Middle frontal gyrus (tissue), 1 donor: Measurements from ENCODE around the gene SNCA.

ENCODE experiments used
- DNase-seq: peaks from one replicate; pipeline ENCODE4 v3.0.0-alpha.2; 2015; ENCODE audit warnings: low spot score; ENCODE audit errors: extremely low spot score

SNCA gene

DNA sequence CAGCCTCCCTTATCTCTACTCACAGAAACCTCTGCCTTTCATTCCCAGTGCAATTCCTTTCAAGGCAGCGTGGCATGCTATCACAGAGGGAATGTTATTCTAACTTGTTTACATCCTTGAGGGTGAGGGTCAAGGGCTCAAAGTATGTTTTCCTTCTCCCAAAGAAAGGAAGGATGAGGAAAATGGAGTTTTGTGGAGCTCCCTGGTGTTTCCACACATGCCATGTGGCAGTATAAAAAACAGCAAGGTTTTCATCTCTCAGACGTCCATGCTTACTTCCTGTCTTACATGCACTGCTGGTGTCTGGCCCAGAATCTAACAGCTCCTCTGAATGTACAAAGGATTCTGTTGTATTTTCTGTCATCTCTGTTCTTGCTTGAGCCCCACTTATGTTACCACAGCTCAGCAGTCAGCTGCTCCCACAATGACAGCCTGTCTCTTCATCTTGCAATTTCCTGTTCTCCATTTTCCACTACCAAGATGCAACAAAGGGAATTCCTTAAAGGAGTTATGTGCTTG is 128.0 kb downstream of the SNCA start:
- DNase-seq = no peak

DNA sequence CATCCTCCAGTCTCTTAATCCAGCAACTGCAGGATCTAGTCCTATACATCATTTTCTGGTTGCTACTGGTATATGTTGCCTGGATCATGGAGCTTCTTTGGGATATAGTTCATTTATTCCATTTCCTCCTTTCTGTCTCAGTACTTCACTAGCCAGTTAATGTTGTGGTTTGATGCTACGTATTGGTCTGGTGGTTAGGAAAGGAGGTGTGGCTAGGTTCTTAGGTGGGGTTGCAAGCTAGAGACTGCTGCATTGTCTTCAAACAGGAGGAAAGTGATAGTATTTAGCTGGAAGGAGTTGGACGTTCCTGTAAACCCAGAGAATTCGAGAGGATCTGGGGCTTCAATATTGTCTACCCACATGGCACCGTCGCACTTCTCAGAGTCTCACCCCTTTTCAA is 129.5 kb downstream of the SNCA start:
- no peak for DNase-seq

DNA sequence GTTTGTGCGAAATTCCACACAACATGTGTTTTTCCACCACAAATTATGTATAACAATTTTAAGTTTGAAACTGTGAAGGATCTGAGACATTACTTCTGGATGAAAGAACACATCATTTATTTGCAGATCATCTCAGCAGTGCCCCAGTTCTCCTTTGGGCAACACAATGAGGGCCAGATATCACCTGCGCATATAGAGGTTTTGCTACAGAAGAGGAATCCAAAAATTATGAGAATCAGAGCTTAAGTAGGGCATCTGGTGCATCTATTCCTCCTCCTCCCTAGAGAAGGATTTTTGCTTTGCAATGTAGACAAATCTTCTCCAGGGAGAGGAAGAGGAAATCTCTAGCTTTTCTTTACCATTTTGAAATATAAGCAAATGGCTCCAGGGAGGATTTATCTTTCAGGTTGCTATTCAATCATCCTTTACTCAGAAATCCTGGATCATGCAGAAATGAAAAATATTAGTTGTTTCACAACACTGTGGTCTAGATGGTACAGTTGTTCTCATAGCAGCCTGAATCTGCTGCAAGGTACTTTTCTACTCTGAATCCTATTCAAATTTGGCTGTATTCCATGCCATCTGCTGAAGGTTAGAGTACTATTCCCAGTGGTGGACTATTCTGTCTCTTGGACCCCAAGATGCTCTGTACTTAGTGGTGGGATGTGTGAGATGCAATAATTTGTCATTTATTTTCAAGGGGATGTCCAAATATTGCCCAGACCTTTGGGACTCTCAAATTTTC is 132.1 kb downstream of the SNCA start:
- DNase-seq = no peak

DNA sequence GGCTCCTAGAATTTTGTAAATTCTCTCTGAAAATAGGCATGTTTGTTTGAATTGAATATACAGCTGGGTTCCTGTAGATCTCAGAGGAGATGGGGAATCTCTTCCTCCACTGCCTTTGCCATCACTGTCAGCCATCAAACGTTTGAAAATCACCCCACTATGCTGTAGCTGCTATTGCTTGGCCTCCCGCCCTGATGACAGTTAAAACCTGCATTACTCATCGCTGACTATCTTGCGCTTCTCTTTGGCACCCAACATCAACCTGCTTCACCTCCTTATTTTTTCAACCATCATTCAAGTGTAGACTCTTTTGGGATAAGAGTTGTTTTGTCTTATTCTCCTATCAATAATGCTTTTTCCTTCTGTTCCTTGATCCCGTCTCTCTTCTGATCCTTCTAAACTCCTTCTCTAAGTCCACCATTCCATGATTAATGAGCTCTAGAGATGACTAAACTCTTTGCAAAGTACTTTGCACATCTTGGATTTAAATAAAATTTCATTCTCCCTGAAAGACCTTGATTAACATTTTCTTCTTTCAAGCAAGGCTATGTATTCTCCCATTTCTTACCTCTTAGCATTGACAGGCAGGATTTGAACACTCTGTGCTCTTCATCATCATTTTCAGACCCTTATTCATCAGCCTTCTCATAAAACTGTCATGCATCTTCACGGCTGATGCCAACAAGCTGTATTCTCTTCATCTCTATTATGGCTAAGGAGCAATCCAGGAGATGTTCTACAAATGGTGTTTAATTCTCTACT is 133.0 kb downstream of the SNCA start:
- no peak for DNase-seq

DNA sequence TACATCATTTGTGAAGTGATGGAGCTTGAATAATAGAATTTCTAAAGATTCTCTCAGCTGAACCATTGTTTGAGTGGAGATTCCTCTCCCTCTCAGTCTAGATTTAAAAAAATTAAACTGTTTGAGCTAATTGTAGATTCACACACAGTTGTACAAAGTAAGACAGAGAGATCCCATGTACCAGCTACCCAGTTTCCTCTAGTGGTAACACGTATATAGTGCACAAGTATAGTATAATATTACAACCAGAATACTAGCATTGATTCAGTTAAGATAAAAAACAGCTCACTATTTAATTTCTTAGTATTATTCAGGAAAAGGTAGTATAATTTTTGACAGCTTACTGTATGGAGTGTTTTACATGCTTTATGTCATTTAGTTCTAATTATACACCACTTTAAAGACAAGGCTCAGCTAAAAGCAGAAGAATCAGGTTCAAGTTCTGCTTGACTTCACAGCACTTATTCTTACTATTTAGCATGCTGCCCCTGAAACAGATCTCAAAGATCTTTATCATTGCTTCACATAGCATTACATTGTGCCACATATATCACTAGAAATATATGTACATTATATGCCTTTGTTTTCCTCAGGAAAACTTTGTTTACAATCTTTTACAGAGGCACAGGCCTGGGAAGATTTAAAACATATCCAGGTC is 136.1 kb downstream of the SNCA start:
- DNase-seq = no peak

DNA sequence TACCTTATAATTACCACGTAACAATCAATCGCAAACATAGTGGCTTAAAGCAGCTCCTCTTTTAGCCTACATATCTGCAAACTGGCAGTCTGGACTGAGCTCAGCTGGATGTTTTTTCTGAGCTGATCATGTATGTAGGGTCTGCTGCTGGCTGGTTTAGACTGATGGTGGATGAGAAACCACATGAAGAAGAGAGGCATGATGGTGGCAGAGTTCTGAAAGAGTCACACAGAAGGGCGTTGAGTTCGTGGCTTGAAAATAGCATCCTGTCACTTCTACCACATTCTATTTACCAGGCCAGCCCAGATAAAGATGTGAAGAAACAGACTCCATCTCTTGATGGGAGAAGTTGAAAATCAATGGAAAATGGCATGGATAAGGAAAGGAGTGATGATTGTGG is 151.3 kb downstream of the SNCA start:
- DNase-seq = no peak

DNA sequence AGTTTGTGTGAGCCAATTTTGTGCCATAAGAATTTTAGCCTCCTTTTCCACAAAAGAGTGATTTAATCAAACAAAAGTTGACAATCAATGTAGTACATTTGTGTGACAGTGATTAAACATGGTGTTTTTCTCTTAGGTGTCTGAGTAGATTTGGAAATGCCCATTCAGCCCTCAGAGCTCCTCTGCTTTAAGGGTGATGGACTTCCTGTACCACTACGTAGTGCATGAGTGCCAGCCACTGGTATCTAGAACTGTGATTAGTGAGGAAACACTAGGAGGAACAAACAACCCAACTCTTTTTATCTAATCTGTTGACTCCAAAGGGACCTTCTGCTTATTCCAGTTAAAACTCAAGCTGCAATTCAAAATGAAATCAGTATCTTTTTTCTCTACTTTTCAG is 151.7 kb downstream of the SNCA start:
- no peak for DNase-seq

DNA sequence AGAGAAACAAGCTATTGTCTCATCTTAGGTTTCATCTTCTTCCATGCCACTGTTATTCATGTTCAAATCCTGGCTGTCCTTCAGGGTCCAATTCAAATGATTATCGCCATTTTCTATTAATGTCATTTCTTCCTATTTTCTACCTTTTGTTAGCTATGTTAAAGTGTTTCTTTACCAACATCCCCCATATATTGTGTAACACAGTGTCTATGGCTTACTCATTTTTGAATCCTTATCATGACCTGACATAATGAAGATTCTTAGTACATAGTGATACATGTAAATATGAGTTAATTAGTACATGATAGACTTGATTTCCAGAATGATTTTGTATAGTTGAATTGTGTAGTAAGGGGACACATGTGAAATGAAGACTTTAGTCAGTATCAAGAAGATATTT is 152.4 kb downstream of the SNCA start:
- DNase-seq = no peak

DNA sequence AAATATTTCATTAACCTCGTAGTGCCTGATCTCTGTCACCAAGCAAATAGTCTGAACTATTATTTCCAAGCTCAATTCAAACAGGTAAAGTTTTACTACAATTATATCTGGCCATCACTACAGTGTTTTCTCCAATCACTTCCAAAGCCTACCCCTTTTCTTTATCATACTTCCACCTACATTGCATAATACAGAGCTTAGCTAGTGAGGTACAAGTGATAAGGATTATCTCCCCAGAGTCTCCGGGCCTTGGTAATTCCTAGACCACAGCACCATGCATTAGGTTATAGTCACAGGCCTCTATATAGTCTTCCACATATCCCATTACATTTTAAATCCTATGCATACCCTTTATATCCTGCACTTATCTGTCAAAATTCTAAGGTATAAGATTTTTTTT is 154.2 kb downstream of the SNCA start:
- DNase-seq = no peak

DNA sequence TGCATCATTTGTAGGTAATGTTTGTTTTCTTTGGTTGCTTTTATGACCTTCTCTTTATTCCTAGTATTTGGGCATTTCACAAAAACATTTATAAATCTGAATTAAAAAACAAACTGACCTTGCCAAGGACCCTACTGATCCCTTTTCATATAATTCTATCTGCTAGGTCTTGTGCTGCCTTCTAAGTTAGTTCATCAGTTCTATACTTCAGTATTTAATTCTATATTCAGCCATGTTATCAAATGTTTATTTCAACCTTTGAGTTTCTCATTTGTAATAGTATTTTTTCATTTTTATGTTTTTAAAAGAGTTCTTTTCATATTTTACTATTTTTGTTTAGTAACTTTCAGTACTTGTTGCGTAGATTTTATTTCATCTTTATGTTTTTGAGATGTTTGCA is 155.3 kb downstream of the SNCA start:
- no peak for DNase-seq

DNA sequence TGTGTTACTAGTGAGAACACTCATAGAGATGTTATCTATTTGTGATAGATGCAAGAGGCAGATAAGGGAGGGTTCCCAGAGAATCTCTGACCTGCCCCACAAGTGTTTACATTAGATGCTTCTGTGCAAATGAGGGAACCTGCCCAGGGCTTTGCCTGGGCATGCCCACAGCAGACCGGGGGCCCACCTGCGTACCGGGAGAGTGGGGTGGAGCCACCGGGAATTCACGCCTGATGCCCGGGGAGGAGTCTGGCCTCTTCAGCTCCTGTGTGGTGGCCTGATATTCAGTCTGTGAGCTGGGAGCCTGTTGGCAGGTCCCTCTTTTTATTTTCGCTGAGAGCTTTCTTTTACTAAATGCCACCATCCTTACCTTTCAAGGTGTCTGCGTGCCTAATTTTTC is 155.7 kb downstream of the SNCA start:
- no peak for DNase-seq

DNA sequence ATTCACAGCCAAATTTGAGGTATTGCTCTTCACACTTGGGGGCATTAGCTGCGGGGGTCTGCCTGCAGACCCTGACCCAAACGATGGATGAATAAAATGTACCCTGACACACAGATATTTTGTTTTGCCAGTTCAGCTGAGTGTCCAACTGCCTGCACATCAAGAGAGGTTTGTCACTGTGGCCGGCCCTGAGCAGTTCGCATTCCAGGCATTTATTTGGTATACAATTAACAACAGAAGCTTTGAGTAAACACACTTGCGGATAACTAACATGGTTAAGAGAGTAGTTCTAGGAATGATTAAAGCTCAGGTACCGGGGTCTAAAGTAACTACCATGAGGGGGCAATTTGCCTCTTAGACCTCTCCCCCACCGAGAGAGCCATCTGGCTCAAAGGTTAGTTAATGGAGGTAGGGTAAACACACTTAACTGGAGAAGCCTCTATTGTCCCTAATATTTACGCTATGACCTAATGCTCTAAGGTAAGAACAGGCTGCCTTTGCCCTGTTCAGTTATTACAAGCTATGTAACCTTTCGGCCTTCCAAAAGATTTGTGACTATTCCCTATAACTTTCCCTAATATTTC is 162.0 kb downstream of the SNCA start:
- no peak for DNase-seq
